ENCODE measurements around the gene MLH3.

Gene MLH3

GRCh38 chr14:74973905-74974363 is 77.3 kb downstream of the MLH3 start:
- DNase-seq (ENCODE audit: extremely low read depth in 1 of 2, low read depth in 1 of 2): no peak

- no peak for DNase-seq (ENCODE audit: extremely low read depth in 1 of 2, low read depth in 1 of 2)
Observed at GRCh38 chr14:74973003-74973653, 78.1 kb downstream of the MLH3 start.

- no peak for DNase-seq (ENCODE audit: extremely low read depth in 1 of 2, low read depth in 1 of 2)
Observed at GRCh38 chr14:74968811-74969210, 82.5 kb downstream of the MLH3 start.

GRCh38 chr14:74965486-74966153 is 85.6 kb downstream of the MLH3 start:
- no peak for DNase-seq (ENCODE audit: extremely low read depth in 1 of 2, low read depth in 1 of 2)

- no peak for DNase-seq (ENCODE audit: extremely low read depth in 1 of 2, low read depth in 1 of 2)
Observed at GRCh38 chr14:74964787-74965485, 86.3 kb downstream of the MLH3 start.
